Myocyte (in vitro differentiated cells): Measurements from ENCODE around the gene THSD7A. TPM values are rescaled to one million over a fixed set of nuclear protein-coding genes. Genes with fewer than 3 reads are reported as not detected.

Experiments used
- DNase-seq: peaks from one replicate; pipeline ENCODE4 v3.0.0-alpha.2; 2012; ENCODE audit warnings: low read depth
- total RNA-seq: library from RNA; depleted of rRNA; stranded (reverse); fragments of >200 nt; gene quantifications from 2 replicates; pipeline ENCODE4 v1.2.3, GENCODE V29; 2014

Gene THSD7A
- total RNA-seq, 1 donor from 2014 or later, result not detected

DNA sequence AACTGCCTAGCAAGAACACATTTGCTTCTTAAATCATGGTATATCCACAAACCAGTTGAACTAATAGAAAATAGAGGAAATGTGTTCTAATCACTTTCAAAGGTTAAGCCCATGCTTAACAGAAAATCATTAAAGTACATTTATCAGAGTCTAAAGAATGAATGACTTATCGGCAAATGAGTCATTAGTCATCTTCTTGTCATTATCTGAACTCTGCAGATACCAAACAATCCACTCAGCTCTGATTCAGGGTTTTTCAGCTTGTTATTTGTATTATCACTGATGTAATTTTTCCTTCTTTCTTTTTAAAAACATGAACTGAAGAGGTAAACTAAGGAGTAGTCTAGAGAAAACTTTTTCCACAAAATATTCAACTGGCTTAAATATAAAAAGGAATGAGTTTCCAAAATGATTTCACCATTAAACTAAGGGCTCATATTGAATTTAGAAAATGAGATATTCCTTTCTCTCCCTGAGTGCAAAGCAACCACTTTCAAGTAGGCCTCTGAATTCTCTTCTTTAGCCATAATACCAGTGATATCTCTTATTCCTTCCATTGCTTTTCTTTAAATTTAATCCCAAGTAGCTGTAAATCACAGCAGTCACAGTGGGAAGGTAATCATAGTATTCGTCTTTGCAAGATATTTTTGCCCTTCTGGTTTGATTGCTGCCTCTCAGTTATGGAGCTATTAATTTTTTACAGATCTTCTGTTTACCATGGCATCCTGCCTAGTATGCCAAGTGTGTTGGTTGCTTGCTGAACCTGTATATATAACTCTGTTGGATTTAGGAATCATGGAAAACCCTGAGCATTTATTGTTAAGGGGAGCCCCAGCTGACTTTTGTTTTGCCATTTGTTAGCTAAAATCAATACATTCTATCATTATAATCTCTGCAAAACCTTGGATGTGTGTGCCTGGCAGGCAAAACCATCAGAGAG lies 125.1 kb downstream of the THSD7A start:
- DNase-seq, result no peak

DNA sequence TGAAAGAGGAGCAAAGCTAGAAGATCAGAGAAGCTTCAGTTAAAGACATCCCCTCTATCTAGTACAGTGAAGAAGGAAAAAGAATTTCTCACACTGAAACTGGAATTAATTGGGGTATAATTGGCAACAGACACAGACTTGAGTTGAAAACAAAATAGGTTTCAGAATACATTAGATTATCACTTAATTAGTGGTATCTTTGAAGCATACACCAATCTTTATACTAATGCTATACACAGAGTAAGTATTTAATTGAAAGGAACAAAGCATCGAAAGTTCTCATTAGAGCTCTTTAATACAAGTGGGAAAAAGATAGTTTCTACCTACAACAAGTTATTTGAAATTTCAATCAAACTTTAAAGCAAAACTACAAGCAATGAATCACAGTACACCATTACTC lies 128.2 kb downstream of the THSD7A start:
- no peak for DNase-seq

DNA sequence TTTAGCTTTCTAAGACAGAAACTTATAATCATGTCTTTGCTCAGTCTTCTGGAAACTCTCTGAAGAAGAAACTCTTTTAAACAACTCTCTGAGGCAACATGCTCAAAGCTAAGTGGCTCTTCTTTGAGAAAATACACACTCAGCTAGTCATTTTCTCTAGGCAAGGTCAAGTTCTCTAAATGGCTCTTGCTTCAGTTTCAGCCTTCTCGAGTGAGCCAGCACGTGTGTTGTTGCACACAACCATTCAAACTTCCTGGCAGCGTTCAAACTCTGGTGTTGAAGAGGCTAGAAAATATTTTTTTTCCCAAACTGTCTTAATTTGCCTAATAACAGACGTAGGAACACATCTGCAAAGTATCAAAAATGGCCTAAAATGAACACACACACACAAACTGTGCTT lies 129.1 kb downstream of the THSD7A start:
- no peak for DNase-seq

DNA sequence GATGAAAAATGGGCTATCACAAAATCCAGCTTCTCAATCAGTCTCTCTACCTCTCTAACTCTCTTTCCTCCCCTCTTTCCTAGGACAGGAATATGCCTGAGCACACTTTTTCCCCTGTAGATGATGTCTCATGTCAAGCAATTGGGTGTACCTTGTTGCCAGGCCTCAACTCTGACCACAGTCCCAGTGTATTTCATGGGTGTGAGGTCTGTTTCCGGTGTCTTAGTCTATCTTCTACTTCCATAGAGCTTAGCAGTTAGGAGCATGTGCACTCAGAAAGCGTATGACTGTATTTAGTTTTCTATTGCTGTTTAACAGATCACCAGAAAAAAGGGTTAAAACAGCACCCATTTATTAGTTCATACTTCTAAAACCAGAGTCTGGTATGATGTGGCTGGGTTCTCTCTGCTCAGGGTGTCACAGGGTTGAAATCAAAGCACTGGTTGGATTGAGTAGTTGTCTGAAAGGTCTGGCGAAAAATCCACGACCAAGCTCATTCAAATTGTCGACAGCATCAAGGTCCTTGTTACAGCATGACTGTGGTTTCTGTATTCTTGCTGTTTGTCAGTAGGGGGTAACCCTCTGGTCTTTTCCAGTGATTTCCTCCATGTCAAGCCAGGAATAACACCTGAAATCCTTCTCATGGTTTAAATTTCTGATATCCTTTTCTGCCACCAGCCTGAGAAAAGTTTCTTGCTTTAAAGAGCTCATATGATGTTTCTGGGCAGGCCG lies 130.0 kb downstream of the THSD7A start:
- no peak for DNase-seq

- no peak for DNase-seq
Measured at GRCh38 chr7:11699666-11700065, 132.3 kb downstream of the THSD7A start.

DNA sequence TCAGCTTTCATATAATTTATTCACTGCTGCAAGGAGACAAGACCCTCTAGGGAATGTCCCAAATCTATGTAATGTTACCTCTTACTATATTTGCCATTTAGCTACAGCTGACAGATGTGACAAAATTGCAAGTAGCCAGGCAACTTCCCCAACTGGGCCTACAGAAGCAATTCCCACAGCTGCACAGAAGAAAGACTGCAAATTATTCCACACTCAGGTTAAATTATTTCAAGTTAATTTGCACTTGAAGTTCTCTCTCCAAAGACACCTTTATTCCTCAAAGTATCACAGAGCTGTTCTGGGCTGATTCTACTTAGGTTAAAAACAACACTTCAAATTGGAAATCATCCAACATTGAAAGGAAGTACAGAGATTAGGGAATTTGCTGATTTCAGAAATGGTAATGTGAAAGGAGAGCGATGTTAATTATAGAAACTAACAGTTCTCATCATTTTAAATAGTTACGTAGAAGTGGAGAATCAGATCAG lies 133.6 kb downstream of the THSD7A start:
- no peak for DNase-seq

DNA sequence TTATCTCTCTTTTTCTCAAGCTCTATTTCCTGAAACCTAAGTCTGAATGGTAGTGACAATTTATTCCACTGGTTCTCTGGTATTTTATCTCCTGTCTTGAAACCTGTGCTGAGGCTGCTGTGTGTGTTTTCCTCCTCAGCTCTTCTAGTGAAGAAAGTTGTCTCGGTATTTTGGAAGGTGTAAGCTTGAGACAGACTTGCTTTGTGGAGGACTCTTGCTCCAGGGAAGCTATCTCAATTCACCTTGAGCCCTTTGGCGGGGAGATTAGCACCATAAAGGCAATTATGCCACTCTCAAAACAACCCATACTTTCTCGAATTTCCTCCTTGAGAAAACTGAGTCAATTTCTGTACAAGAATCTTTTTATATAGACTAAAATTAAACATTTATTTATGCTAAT lies 141.6 kb downstream of the THSD7A start:
- DNase-seq, result no peak

DNA sequence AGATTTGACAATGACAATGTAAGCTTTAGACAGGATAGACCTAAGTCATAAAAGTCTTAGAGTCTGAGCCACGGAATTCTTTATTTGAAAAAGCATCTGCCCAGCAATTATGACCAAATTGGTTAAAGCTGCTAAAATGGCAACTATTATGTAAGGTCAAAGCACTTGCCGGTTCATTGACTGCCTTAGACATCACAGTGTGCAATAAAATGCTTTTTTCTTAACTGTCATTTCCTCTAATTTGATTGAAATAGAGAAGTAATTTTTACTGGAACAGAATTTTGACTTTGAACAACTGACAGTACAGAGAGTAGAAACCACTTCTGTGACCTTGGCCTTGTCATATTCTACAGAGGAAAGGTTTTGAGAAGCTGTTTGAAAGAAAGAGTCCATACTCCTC lies 142.9 kb downstream of the THSD7A start:
- DNase-seq, result no peak

GRCh38 chr7:11681461-11681860 lies 150.5 kb downstream of the THSD7A start:
- no peak for DNase-seq

GRCh38 chr7:11675163-11675562 lies 156.8 kb downstream of the THSD7A start:
- no peak for DNase-seq

DNA sequence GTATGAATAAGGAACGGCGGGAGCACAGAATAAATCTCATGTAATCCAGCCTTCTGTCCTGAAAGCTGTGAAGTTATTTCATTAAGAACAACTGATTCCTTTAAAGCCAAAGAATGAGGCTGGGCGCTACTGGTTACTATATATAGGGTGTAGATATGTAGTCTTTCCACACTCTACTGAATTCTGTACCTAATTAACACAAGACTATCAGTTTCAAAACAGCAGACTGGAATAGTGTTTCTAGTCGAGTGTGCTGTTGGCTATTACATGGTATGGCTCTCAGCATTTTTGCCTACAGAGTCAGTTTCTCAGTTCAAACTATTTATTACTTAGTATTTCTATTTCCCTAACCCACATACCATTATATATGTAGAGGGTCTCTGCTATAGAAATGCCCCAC lies 163.3 kb downstream of the THSD7A start:
- no peak for DNase-seq

DNA sequence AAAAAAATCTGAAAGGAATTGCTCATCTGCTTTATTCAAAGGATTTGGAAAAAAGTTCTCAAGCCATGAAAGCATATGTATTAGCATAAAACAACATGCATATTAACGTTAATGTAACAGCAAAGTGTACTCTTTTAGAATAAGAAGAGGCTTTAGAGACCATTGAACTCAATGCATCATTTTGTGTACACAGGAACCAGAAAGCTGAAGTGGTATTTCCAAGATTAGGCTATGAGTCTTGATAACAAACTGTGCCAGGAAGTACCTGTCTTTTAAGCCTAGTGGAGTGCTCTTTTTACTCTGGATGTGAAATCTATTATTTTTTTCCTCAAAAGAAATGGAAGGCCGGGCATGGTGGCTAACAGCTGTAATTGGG lies 164.2 kb downstream of the THSD7A start:
- no peak for DNase-seq

DNA sequence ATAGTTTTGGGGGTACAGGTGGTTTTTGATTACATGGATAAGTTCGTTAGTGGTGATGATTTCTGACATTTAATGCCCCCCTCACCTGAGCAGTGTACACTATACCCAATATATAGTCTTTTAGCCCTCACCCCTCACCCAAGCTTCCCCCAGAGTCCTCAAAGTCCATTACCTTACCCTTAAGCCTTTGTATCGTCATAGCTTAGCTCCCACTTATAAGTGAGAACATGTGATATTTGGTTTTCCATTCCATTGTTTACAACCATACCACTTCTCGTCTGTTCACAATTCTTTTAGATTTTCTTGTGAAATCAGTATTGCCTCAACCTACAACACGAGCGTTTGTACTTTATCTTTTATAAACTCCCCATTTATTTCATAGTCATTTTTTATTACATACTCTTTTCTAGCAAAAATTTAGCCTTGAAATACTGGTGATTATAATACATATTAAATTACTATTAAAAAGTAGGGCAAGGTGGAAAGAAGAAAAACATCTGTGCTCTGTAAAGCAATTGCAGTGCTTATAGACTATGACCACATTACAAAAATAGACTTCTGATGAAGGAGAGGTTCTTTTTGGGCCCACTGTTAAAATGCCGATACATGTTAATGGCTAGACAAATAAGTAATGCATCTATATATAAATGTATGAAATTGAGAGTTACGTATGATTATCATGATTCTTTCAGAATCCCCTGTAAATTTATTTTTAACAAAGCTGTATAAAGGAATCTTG lies 164.8 kb downstream of the THSD7A start:
- DNase-seq, result no peak

GRCh38 chr7:11665357-11665756 lies 166.6 kb downstream of the THSD7A start:
- DNase-seq, result no peak

- DNase-seq, result no peak
Measured at GRCh38 chr7:11655642-11656041, 176.4 kb downstream of the THSD7A start.

DNA sequence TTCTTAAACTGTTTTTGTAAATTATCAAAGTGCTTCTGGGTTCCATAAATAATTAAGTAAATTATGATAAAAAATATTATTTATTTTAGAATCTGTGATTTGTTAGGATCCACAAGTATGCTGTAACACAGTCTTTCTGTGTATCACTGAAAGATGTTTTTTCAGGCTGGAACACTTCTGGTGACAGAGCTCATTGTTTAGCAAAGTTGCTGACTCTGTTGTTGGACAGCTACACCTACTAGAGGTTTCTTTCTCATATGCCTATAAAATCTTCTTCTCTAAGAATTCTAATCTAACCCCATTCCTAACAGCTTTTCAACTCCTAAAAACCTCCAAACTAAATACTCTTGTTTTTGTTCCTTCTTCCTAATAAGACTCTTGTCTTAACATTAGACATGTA lies 176.8 kb downstream of the THSD7A start:
- DNase-seq, result no peak

- no peak for DNase-seq
Measured at GRCh38 chr7:11650500-11650899, 181.5 kb downstream of the THSD7A start.

DNA sequence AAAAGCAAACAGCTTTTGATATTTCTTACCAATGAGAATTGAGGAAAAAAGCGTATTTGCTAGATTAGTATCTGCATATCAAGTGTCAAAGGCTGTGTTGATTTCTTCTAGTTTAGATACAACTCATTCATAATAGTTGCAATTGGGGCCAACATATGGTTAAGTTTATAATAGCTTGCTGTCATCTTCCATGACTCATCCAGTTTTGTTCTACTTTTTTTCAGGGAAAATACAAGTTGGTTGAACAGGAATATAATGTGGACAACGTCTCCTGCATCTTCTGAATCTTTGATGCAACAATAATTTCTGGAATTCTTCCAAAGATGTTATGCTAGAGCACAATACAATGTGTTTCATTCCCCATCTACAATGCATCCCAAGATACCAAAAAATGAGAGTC lies 182.0 kb downstream of the THSD7A start:
- no peak for DNase-seq

DNA sequence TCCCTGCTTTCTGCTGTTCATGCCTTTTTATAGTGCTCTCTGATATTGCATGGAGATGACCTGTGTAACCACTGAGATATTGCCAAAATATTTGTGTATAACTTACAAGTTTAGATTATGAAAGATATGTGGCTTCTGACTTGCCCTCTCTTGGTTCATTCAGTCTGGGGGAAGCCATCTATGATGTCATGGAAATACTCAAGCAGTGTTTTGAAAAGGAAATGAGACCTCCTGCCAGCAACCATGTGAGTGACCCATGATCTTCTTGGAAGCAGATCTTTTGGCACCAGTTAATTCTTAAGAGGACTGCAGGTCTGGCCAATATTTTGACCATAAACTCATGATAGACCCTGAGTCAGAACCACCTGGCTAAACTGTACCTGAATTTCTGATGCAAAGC lies 183.0 kb downstream of the THSD7A start:
- DNase-seq, result no peak

GRCh38 chr7:11648101-11648500 lies 183.9 kb downstream of the THSD7A start:
- DNase-seq, result no peak

DNA sequence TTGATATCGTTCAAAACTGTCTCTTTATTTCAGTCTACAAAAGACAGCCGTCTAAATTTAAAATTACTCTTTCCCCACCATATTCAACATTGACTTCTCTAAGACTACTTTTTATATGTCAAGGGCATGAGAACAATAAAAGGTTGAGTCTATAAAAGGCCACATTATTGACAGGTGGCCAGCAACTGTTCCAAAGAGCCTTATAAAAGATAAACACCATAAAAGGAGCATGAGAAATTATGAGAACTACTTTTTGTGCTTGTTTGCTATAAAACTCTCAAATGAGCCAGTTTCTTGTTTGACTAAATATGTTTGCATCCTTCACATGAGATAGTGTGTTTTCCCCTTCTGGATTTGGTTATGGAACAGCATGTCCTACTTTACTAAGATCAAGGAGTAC lies 189.2 kb downstream of the THSD7A start:
- DNase-seq, result no peak

- DNase-seq, result no peak
Measured at GRCh38 chr7:11642276-11642675, 189.7 kb downstream of the THSD7A start.
